Stomach (tissue), 9 donors: ENCODE results near the gene TNS3. TPM values are rescaled to one million over a fixed set of nuclear protein-coding genes. Genes with fewer than 3 reads are reported as not detected.

Experiments used
- DNase-seq, 2 donors: peaks; one replicate each; pipeline versions ENCODE4 v3.0.0 to v3.0.0-alpha.2; 2013 to 2019
- H3K27ac ChIP-seq, 5 donors: fragments of 200-600 bp in 4 of 5; sonication (generic) in 4 of 5; one replicate each; pipeline ENCODE4 v1.5.1; 2013 to 2019; ENCODE audit warnings: mild to moderate bottlenecking in 1 of 5, moderate library complexity in 1 of 5
- H3K27me3 ChIP-seq, 3 donors: fragments of 200-600 bp; sonication (generic); one replicate each; pipeline ENCODE4 v1.5.1; 2017 to 2019; ENCODE audit warnings: mixed run types in 1 of 3
- H3K36me3 ChIP-seq, 4 donors: fragments of 200-600 bp; sonication (generic); 1 replicate in 3 of 4; 2 replicates in 1 of 4; pipeline ENCODE4 v1.5.1; 2016 to 2019
- H3K4me1 ChIP-seq, 4 donors: fragments of 200-600 bp; sonication (generic); one replicate each; pipeline ENCODE4 v1.5.1; 2016 to 2019
- H3K4me3 ChIP-seq, 4 donors: fragments of 200-600 bp; sonication (generic) in 3 of 4; one replicate each; pipeline ENCODE4 v1.5.1; 2016 to 2019; ENCODE audit warnings: mild to moderate bottlenecking in 1 of 4
- H3K9me3 ChIP-seq, 4 donors: fragments of 200-600 bp; sonication (generic); one replicate each; pipeline ENCODE4 v1.5.1; 2016 to 2019
- EP300 ChIP-seq: sonication (generic); formaldehyde crosslinking; IDR thresholded peaks from one replicate; pipeline ENCODE4 v1.6.1; 2017; ENCODE audit warnings: antibody characterized with exemption
- POLR2A ChIP-seq, 4 donors: fragments of 450-650 bp; IDR thresholded peaks; one replicate each; pipeline ENCODE4 v1.6.1; 2016; ENCODE audit warnings: antibody characterized with exemption in 4 of 4, control low read depth in 2 of 4, mild to moderate bottlenecking in 1 of 4, moderate library complexity in 1 of 4
- POLR2AphosphoS5 ChIP-seq, 3 donors: sonication (generic); formaldehyde crosslinking; IDR thresholded peaks; one replicate each; pipeline ENCODE4 v1.6.1; 2016; ENCODE audit warnings: antibody characterized with exemption in 3 of 3
- WGBS, 5 donors: extraction: QIAGEN DNeasy Blood & Tissue Kit in 3 of 5; methylation state at CpG; one replicate each; pipeline versions ENCODE4 v1.1.5 to v1.1.7; 2013 to 2018; 5-methylcytosine and 5-hydroxymethylcytosine counted together
- intact Hi-C: fragments of 100-400 bp; cut with DNase I; formaldehyde crosslinking; loops from one replicate; pipeline ENCODE4 v1.15.1; 2023; ENCODE audit warnings: low total_unique reads
- polyA plus RNA-seq, 3 donors: library from polyadenylated mRNA; stranded (reverse); fragments of 200-250 nt; gene quantifications; one replicate each; pipeline ENCODE4 v1.2.3, GENCODE V29; 2013
- total RNA-seq, 5 donors: library from RNA; depleted of rRNA; stranded (reverse); fragments of >200 nt; gene quantifications; one replicate each; pipeline versions ENCODE4 v1.1.0 to v1.2.3, GENCODE V29; 2014 to 2016
- TF ChIP-seq, protein P1 (sequence below), 7 experiments: fragments of 450-650 bp in 4 of 7; fragments of 200-600 bp in 3 of 7; sonication (generic) in 3 of 7; IDR thresholded peaks; one replicate each; pipeline ENCODE4 v1.5.1; 2016 to 2019; ENCODE audit warnings: antibody characterized with exemption in 7 of 7, control low read depth in 2 of 7, mild to moderate bottlenecking in 1 of 7
- donor health status: healthy with polysubstance abuse.
- donor health status: Bipolar disorder and iron deficiency.
- donor health status: healthy.

The TNS3 gene
- total and polyA plus RNA-seq, 8 donors = 10.0 to 105 (median 41.0) TPM

DNA sequence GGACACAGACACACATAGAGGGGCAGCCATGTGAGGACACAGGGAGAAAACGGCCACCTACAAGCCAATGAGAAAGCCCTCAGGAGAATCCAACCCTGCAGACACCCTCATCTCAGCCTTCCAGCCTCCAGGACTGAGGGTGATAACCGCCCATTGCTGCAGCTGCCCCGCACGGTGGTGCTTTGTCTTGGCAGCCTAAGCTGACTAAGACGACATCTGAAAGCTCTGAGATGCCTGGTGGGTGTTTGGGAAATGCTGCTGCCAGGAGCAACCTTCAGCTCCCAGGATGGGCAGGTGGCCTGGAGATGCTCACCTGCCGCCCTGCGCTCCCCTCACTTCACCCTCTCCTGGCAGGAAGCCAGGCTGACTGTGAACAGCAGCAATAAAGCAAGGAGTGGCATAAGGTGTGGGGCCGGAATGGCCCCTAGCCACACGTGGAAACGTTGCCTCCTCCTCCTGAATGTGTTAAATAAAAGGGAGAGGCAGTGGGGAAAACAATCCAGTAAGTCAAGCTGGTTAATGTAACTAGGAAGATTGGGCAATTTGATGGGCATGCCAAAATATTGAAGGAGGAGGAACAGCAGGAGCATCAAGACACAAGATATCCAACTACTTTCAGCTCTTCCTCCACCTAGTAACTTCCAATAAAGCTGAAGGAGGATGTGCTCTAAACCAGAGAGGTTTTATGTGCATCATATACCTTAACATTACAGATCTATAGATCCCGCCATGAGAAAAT is 121.5 kb downstream of the TNS3 start:
- WGBS, 5 donors = 68 to 75% (median 70%) methylated on average over 11 of the region's 11 CpGs
- no peaks in the 10 kb centered on the region for H3K27me3 ChIP-seq
- no peak overlapping the region for H3K27ac ChIP-seq
- no peak overlapping the region for H3K4me3 ChIP-seq
- no peaks in the 10 kb centered on the region for H3K9me3 ChIP-seq
- intact Hi-C loops = no loop called here
- peaks cover 4 to 44% (median 29%) of the 10 kb centered on the region in 4 donors for H3K4me1 ChIP-seq
- TF ChIP-seq, protein P1, sequence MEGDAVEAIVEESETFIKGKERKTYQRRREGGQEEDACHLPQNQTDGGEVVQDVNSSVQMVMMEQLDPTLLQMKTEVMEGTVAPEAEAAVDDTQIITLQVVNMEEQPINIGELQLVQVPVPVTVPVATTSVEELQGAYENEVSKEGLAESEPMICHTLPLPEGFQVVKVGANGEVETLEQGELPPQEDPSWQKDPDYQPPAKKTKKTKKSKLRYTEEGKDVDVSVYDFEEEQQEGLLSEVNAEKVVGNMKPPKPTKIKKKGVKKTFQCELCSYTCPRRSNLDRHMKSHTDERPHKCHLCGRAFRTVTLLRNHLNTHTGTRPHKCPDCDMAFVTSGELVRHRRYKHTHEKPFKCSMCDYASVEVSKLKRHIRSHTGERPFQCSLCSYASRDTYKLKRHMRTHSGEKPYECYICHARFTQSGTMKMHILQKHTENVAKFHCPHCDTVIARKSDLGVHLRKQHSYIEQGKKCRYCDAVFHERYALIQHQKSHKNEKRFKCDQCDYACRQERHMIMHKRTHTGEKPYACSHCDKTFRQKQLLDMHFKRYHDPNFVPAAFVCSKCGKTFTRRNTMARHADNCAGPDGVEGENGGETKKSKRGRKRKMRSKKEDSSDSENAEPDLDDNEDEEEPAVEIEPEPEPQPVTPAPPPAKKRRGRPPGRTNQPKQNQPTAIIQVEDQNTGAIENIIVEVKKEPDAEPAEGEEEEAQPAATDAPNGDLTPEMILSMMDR (IDR thresholded peaks at IDR 0.05) = no peak
- no peak for TF ChIP-seq EP300
- TF ChIP-seq POLR2AphosphoS5 (IDR thresholded peaks at IDR 0.05) = no peak
- no peak for TF ChIP-seq POLR2A (IDR thresholded peaks at IDR 0.05)
- no peak for DNase-seq
- H3K36me3 ChIP-seq = peaks cover 0 to 6% (median 4%) of the 10 kb centered on the region in 4 donors

- no peak overlapping the region for H3K4me3 ChIP-seq
- peak overlapping the region in 3 of 5 donors; percentile 12 to 58 (median 54) for H3K27ac ChIP-seq
- no peaks in the 10 kb centered on the region for H3K27me3 ChIP-seq
- 79 to 82% (median 82%) methylated on average over 5 of the region's 5 CpGs for WGBS, 5 donors
- no peaks in the 10 kb centered on the region for H3K9me3 ChIP-seq
- TF ChIP-seq EP300 (no peak), POLR2A (IDR thresholded peaks at IDR 0.05) (no peak), POLR2AphosphoS5 (IDR thresholded peaks at IDR 0.05) (no peak)
- TF ChIP-seq, protein P1 (IDR thresholded peaks at IDR 0.05) = no peak
- no peak for DNase-seq
- H3K4me1 ChIP-seq = peaks cover 17 to 64% (median 48%) of the 10 kb centered on the region in 4 donors
- no peaks in the 10 kb centered on the region for H3K36me3 ChIP-seq
- intact Hi-C loops = no loop called here
Measured at GRCh38 chr7:47458486-47458885, 123.4 kb downstream of the TNS3 start.

- H3K4me1 ChIP-seq = peaks cover 22 to 68% (median 52%) of the 10 kb centered on the region in 4 donors
- H3K9me3 ChIP-seq = no peaks in the 10 kb centered on the region
- H3K27me3 ChIP-seq = no peaks in the 10 kb centered on the region
- no peaks in the 10 kb centered on the region for H3K36me3 ChIP-seq
- intact Hi-C loops = no loop called here
- H3K27ac ChIP-seq = peak overlapping the region in 4 of 5 donors; percentile 44 to 58 (median 56)
- no peak overlapping the region for H3K4me3 ChIP-seq
- WGBS, 5 donors = 38 to 50% (median 41%) methylated on average over 5 of the region's 5 CpGs
- DNase-seq = peak in 1 of 2 donors; percentile 56
- peak in 2 of 3 donors; percentile 25 to 78 for TF ChIP-seq POLR2AphosphoS5 (IDR thresholded peaks at IDR 0.05)
- TF ChIP-seq, protein P1 (IDR thresholded peaks at IDR 0.05) = no peak
Measured at GRCh38 chr7:47458057-47458456, 123.9 kb downstream of the TNS3 start.

DNA sequence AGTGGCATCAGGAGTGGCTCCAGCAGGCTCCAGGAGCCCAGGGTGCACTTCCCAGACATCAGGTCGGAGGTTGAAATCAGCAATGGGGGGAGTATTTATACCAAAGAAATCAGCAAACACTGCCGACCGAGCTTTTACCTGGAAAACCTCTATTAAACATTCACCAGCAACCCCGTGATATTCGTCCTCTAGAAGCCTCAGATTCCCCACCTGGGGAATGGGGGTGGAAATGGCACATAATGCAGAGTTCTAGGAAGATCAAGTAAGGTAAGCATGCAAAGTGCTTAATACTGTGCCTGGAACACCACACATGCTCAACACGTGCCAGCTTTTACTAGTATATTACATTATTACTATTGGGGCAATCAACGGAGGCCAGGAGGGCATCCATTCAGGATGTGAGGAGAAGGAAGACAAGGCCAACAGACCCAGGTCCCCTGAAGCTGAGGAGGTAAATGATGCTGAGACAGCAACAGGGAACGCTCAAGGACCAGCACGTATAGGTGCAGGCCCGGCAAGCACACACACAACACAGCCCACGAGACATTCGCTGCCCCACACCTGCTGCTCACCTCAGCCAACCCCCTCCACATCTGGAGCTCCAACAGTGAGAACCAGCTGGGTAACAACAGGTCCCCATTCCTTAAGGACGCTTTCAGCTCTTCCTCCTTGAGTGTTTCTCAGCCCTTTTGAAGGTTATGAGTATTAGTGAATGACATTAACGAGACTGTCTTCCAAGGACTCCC is 125.5 kb downstream of the TNS3 start:
- H3K4me3 ChIP-seq = no peak overlapping the region
- no peaks in the 10 kb centered on the region for H3K9me3 ChIP-seq
- H3K36me3 ChIP-seq = no peaks in the 10 kb centered on the region
- no peak for DNase-seq
- H3K4me1 ChIP-seq = peaks cover 38 to 79% (median 60%) of the 10 kb centered on the region in 4 donors
- no peaks in the 10 kb centered on the region for H3K27me3 ChIP-seq
- TF ChIP-seq, protein P1 (IDR thresholded peaks at IDR 0.05) = no peak
- TF ChIP-seq EP300 (no peak), POLR2AphosphoS5 (IDR thresholded peaks at IDR 0.05) (no peak), POLR2A (IDR thresholded peaks at IDR 0.05) (no peak)
- WGBS, 5 donors = 84 to 89% (median 87%) methylated on average over 13 to 14 of the region's 14 CpGs
- H3K27ac ChIP-seq = no peak overlapping the region
- intact Hi-C loops = no loop called here
